HCT116 (cell line): ENCODE measurements around the gene KCND1. TPM values are rescaled to one million over a fixed set of nuclear protein-coding genes. Genes with fewer than 3 reads are reported as not detected.

Experiments
- ATAC-seq: fragments of 200-7000 bp; cut with Tn5 transposase; 2 replicates; pipeline ENCODE4 v1.9.1; 2020; ENCODE audit warnings: mild to moderate bottlenecking, moderate library complexity
- BruUV-seq: library from RNA; stranded (reverse); fragments of 400-500 nt; replicated peaks from 2 replicates; lab custom pipeline; 2021; lab: Mats Ljungman, UMichigan
- CTCF ChIA-PET: fragments of 300-600 bp; sonication (Branson Sonifier 250); formaldehyde crosslinking; loops from one replicate; lab custom pipeline; 2021; ENCODE audit warnings: antibody characterized with exemption; lab: Charles Lee
- POLR2A ChIA-PET: fragments of 300-600, 350-600 bp; sonication (Branson Sonifier 250); formaldehyde crosslinking; loops from one replicate; lab custom pipeline; 2021; ENCODE audit warnings: antibody characterized with exemption; lab: Charles Lee
- RAD21 ChIA-PET, 2 experiments: fragments of 300-600 bp; sonication (Branson Sonifier 250); formaldehyde crosslinking; loops; one replicate each; lab custom pipeline; 2023; ENCODE audit warnings: low total read pairs in 2 of 2; ENCODE audit not compliant: uncharacterized antibody in 2 of 2, unreplicated experiment in 2 of 2, low non-redundant PET in 1 of 2; lab: Charles Lee
- DNase-seq: peaks from one replicate; pipeline ENCODE4 v3.0.0-alpha.2; 2010; ENCODE audit warnings: low read depth, low spot score
- H2AFZ ChIP-seq: fragments of 200-600 bp; shearing (Covaris generic), sonication (generic); 2 replicates; pipeline ENCODE4 v1.6.1; 2017; ENCODE audit warnings: low read depth, mixed run types, mixed read lengths, antibody characterized with exemption, low read length; ENCODE audit not compliant: poor library complexity, severe bottlenecking
- H3K27ac ChIP-seq: 2 replicates; pipeline ENCODE4 v1.5.1; 2012; ENCODE audit warnings: low read depth, low read length
- H3K27me3 ChIP-seq: fragments of 200-600 bp; sonication (generic); 2 replicates; pipeline ENCODE4 v1.6.1; 2016; ENCODE audit warnings: mixed run types, low read length, mixed read lengths; ENCODE audit not compliant: insufficient read depth
- H3K36me3 ChIP-seq, 2 experiments: fragments of 200-500 bp in 1 of 2; fragments of 200-600 bp in 1 of 2; sonication (Bioruptor generic) in 1 of 2; sonication (generic) in 1 of 2; 2 replicates each; pipeline versions ENCODE4 v1.5.1 to v1.6.1; 2014 to 2016; ENCODE audit warnings: low read length in 2 of 2, inconsistent platforms in 1 of 2, mixed read lengths in 1 of 2, mixed run types in 1 of 2; ENCODE audit not compliant: insufficient read depth in 2 of 2, control insufficient read depth in 1 of 2
- H3K4me1 ChIP-seq, 2 experiments: fragments of 200-600 bp in 1 of 2; sonication (generic) in 1 of 2; 2 replicates each; pipeline versions ENCODE4 v1.5.1 to v1.6.1; 2012 to 2017; ENCODE audit warnings: low read length in 2 of 2, inconsistent platforms in 1 of 2, mild to moderate bottlenecking in 1 of 2, mixed read lengths in 1 of 2, mixed run types in 1 of 2, moderate library complexity in 1 of 2; ENCODE audit not compliant: insufficient read depth in 2 of 2, control insufficient read depth in 1 of 2
- H3K4me2 ChIP-seq: fragments of 200-600 bp; sonication (generic); 2 replicates; pipeline ENCODE4 v1.6.1; 2017; ENCODE audit warnings: mixed run types, low read length, mixed read lengths
- H3K4me3 ChIP-seq, 2 experiments: fragments of 200-600 bp in 1 of 2; sonication (generic) in 1 of 2; replicated peaks in 1 of 2; 2 replicates each; pipeline ENCODE4 v1.5.1; 2011 to 2016; ENCODE audit warnings: low read length in 2 of 2, control low read depth in 1 of 2, low read depth in 1 of 2, mild to moderate bottlenecking in 1 of 2, mixed read lengths in 1 of 2, mixed run types in 1 of 2
- H3K79me2 ChIP-seq: fragments of 200-600 bp; sonication (generic); 2 replicates; pipeline ENCODE4 v1.6.1; 2017; ENCODE audit warnings: mild to moderate bottlenecking, mixed run types, low read length, moderate library complexity, mixed read lengths; ENCODE audit not compliant: insufficient read depth
- H3K9ac ChIP-seq: fragments of 200-600 bp; sonication (generic); 2 replicates; pipeline ENCODE4 v1.6.1; 2016; ENCODE audit warnings: low read length, mixed read lengths
- H3K9me2 ChIP-seq: fragments of 200-600 bp; sonication (generic), shearing (Covaris generic); 2 replicates; pipeline ENCODE4 v1.6.1; 2017; ENCODE audit warnings: mixed run types, mild to moderate bottlenecking, moderate library complexity; ENCODE audit not compliant: insufficient read depth
- H3K9me3 ChIP-seq, 2 experiments: fragments of 200-500 bp in 1 of 2; fragments of 200-600 bp in 1 of 2; sonication (Bioruptor generic) in 1 of 2; sonication (generic) in 1 of 2; 2 replicates each; pipeline ENCODE4 v1.6.1; 2014 to 2017; ENCODE audit warnings: low read length in 2 of 2, mixed read lengths in 2 of 2, inconsistent platforms in 1 of 2, low read depth in 1 of 2, mild to moderate bottlenecking in 1 of 2, mixed run types in 1 of 2, moderate library complexity in 1 of 2; ENCODE audit not compliant: control insufficient read depth in 1 of 2, insufficient read depth in 1 of 2
- H4K20me1 ChIP-seq: fragments of 200-600 bp; sonication (generic), shearing (Covaris generic); 2 replicates; pipeline ENCODE4 v1.6.1; 2017; ENCODE audit warnings: mixed run types, mild to moderate bottlenecking, moderate library complexity; ENCODE audit not compliant: insufficient read depth
- ELF1 ChIP-seq: IDR thresholded peaks from 2 replicates; pipeline ENCODE4 v1.6.1; 2012; ENCODE audit warnings: low read depth, borderline replicate concordance
- EZH2phosphoT487 ChIP-seq: fragments of 200-600 bp; IDR thresholded peaks from 2 replicates; pipeline ENCODE4 v1.6.1; 2018; ENCODE audit warnings: antibody characterized with exemption, borderline replicate concordance
- FOSL1 ChIP-seq: IDR thresholded peaks from 2 replicates; pipeline ENCODE4 v1.6.1; 2012; ENCODE audit warnings: low read depth
- JUND ChIP-seq: IDR thresholded peaks from 2 replicates; pipeline ENCODE4 v1.6.1; 2012
- MAX ChIP-seq: IDR thresholded peaks from 2 replicates; pipeline ENCODE4 v1.6.1; 2012
- POLR2AphosphoS5 ChIP-seq: IDR thresholded peaks from 2 replicates; pipeline ENCODE4 v1.6.1; 2011; ENCODE audit warnings: mild to moderate bottlenecking, low read depth, low read length, moderate library complexity
- intact Hi-C: fragments of 100-400 bp; cut with micrococcal nuclease; formaldehyde crosslinking; loops from 2 replicates; pipeline ENCODE4 v1.10.0; 2022
- total RNA-seq: library from RNA; stranded (reverse); gene quantifications from one replicate; pipeline ENCODE4 v1.2.1, GENCODE V29; 2021; ENCODE audit not compliant: unreplicated experiment

KCND1 gene
- total RNA-seq, 1 experiment from 2014 or later = 5.5 TPM

GRCh38 chrX:48923771-48924170, 47.9 kb downstream of the KCND1 start:
- Histone ChIP-seq H3K4me1 (peaks cover 3 to 11% of the 10 kb centered on the region in 2 experiments; a peak in 2 of 4 replicates), H3K4me2 (no peak overlapping the region), H2AFZ (no peak overlapping the region), H3K27me3 (no peaks in the 10 kb centered on the region), H3K4me3 (no peak overlapping the region), H3K9ac (no peak overlapping the region), H3K27ac (no peak overlapping the region), H3K9me2 (no peaks in the 10 kb centered on the region), H3K36me3 (peaks cover 0 to 7% of the 10 kb centered on the region in 2 experiments; a peak in 2 of 4 replicates), H4K20me1 (no peaks in the 10 kb centered on the region), H3K79me2 (peaks cover 9% of the 10 kb centered on the region; the same call in 1 of the 2 replicates), H3K9me3 (no peaks in the 10 kb centered on the region)
- BruUV-seq = no TSS peak
- RAD21 ChIA-PET = no interaction called here
- DNase-seq = no peak
- TF ChIP-seq ELF1 = no peak
- no peak for TF ChIP-seq POLR2AphosphoS5
- no peak for TF ChIP-seq EZH2phosphoT487
- TF ChIP-seq FOSL1 = no peak
- no peak for ATAC-seq
- intact Hi-C loops = no loop called here
- CTCF ChIA-PET = no interaction called here
- POLR2A ChIA-PET = no interaction called here

- TF ChIP-seq MAX (no peak), JUND (no peak)
- H3K36me3 ChIP-seq = peaks cover 6 to 7% of the 10 kb centered on the region in 2 experiments; a peak in 3 of 4 replicates
- ATAC-seq (no peak), DNase-seq (no peak)
- ChIA-PET POLR2A (no interaction called here), RAD21 (no interaction called here), CTCF (no interaction called here)
- BruUV-seq = no TSS peak
- no peak overlapping the region for H3K9ac ChIP-seq
- no peaks in the 10 kb centered on the region for H3K9me3 ChIP-seq
- intact Hi-C loops = no loop called here
- no peak overlapping the region for H2AFZ ChIP-seq
- no peaks in the 10 kb centered on the region for H3K9me2 ChIP-seq
- peaks cover 5 to 19% of the 10 kb centered on the region in 2 experiments; a peak in 2 of 4 replicates for H3K4me1 ChIP-seq
- H3K4me2 ChIP-seq = no peak overlapping the region
- no peaks in the 10 kb centered on the region for H3K27me3 ChIP-seq
- peaks cover 18% of the 10 kb centered on the region for H3K79me2 ChIP-seq
- no peak overlapping the region for H3K27ac ChIP-seq
- no peaks in the 10 kb centered on the region for H4K20me1 ChIP-seq
- no peak overlapping the region for H3K4me3 ChIP-seq
These were observed 50.9 kb downstream of the KCND1 start for GRCh38 chrX:48920718-48921104.
